Retinal pigment epithelial cell (primary cell): ENCODE data around the gene GLYATL3.

Experiments used
- DNase-seq: peaks from one replicate; pipeline ENCODE4 v3.0.0-alpha.2; 2010; ENCODE audit warnings: low read depth
- H3K4me3 ChIP-seq: 2 replicates; pipeline ENCODE4 v1.5.1; 2011; ENCODE audit warnings: mild to moderate bottlenecking, low read length, control low read depth, moderate library complexity
- CTCF ChIP-seq: conservative IDR thresholded peaks from 2 replicates; pipeline ENCODE4 v1.5.1; 2011; ENCODE audit warnings: low read depth, low read length, control low read depth, inconsistent platforms

GLYATL3 gene

GRCh38 chr6:49515485-49516146, 15.9 kb downstream of the GLYATL3 start:
- TF ChIP-seq CTCF = no peak
- no peak for DNase-seq
- H3K4me3 ChIP-seq = no peak overlapping the region

- H3K4me3 ChIP-seq = no peak overlapping the region
- no peak for TF ChIP-seq CTCF
- DNase-seq = no peak
These were observed 16.4 kb downstream of the GLYATL3 start for GRCh38 chr6:49516147-49516505.

- H3K4me3 ChIP-seq = no peak overlapping the region
- no peak for TF ChIP-seq CTCF
- DNase-seq = no peak
These were observed 18.2 kb downstream of the GLYATL3 start for GRCh38 chr6:49517919-49518318.

GRCh38 chr6:49519660-49520059, 19.9 kb downstream of the GLYATL3 start:
- DNase-seq = no peak
- TF ChIP-seq CTCF = no peak
- no peak overlapping the region for H3K4me3 ChIP-seq

- DNase-seq = no peak
- H3K4me3 ChIP-seq = no peak overlapping the region
- TF ChIP-seq CTCF = no peak
These were observed 23.2 kb downstream of the GLYATL3 start for GRCh38 chr6:49522710-49523593.

- no peak for TF ChIP-seq CTCF
- no peak overlapping the region for H3K4me3 ChIP-seq
- no peak for DNase-seq
These were observed 24.2 kb downstream of the GLYATL3 start for GRCh38 chr6:49523901-49524300.

- no peak overlapping the region for H3K4me3 ChIP-seq
- no peak for TF ChIP-seq CTCF
- DNase-seq = no peak
These were observed 24.8 kb downstream of the GLYATL3 start for GRCh38 chr6:49524541-49524940.
